WERI-Rb-1 (cell line): Measurements from ENCODE around the gene LARP4B.

Experiments
- DNase-seq: peaks from one replicate; pipeline ENCODE4 v3.0.0-alpha.2; 2020
- H3K27ac ChIP-seq: fragments of 250-450 bp; sonication (Bioruptor Pico); 2 replicates; pipeline ENCODE4 v1.5.1; 2020; ENCODE audit warnings: mild to moderate bottlenecking, moderate library complexity
- H3K27me3 ChIP-seq: fragments of 250-450 bp; sonication (Bioruptor Pico); 2 replicates; pipeline ENCODE4 v1.5.1; 2021; ENCODE audit warnings: mild to moderate bottlenecking, low read depth, moderate library complexity; ENCODE audit not compliant: insufficient read depth, severe bottlenecking
- H3K36me3 ChIP-seq: fragments of 250-450 bp; sonication (Bioruptor Pico); 2 replicates; pipeline ENCODE4 v1.5.1; 2020; ENCODE audit warnings: mild to moderate bottlenecking, moderate library complexity
- H3K4me3 ChIP-seq: 2 replicates; pipeline ENCODE4 v1.5.1; 2011; ENCODE audit warnings: low read depth, mild to moderate bottlenecking, control low read depth, low read length
- H3K9me3 ChIP-seq: fragments of 250-450 bp; sonication (Bioruptor Pico); 2 replicates; pipeline ENCODE4 v1.5.1; 2021; ENCODE audit warnings: mild to moderate bottlenecking, moderate library complexity; ENCODE audit not compliant: severe bottlenecking
- TF ChIP-seq, protein P1 (sequence below): IDR thresholded peaks from 2 replicates; pipeline ENCODE4 v1.5.1; 2011; ENCODE audit warnings: low read depth, mild to moderate bottlenecking, control low read depth, inconsistent platforms, low read length

The LARP4B gene

GRCh38 chr10:869171-869570, 62.3 kb downstream of the LARP4B start:
- TF ChIP-seq, protein P1, sequence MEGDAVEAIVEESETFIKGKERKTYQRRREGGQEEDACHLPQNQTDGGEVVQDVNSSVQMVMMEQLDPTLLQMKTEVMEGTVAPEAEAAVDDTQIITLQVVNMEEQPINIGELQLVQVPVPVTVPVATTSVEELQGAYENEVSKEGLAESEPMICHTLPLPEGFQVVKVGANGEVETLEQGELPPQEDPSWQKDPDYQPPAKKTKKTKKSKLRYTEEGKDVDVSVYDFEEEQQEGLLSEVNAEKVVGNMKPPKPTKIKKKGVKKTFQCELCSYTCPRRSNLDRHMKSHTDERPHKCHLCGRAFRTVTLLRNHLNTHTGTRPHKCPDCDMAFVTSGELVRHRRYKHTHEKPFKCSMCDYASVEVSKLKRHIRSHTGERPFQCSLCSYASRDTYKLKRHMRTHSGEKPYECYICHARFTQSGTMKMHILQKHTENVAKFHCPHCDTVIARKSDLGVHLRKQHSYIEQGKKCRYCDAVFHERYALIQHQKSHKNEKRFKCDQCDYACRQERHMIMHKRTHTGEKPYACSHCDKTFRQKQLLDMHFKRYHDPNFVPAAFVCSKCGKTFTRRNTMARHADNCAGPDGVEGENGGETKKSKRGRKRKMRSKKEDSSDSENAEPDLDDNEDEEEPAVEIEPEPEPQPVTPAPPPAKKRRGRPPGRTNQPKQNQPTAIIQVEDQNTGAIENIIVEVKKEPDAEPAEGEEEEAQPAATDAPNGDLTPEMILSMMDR = no peak
- Histone ChIP-seq H3K4me3 (no peak overlapping the region), H3K9me3 (no peaks in the 10 kb centered on the region), H3K36me3 (no peaks in the 10 kb centered on the region), H3K27ac (no peak overlapping the region), H3K27me3 (no peaks in the 10 kb centered on the region)
- no peak for DNase-seq

DNA sequence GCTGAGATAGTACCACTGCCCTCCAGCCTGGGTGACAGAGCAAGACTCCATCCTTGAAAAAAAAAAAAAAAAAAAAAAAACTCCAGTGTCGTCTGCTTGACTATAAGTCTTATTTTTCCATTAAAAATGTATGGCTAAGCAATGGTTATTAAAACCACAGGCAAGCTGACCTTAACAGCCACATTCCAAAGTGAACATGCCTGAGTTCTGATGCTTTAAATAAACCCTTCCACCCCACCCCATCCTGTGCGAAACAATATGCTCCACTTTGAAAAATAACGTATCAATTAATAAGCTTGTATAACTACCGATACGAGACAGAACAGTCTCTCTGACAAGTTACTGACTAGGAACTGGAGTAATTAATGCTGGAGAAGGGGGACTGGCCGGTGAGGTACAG, 63.7 kb downstream of the LARP4B start:
- no peak for DNase-seq
- H3K9me3 ChIP-seq = no peaks in the 10 kb centered on the region
- TF ChIP-seq, protein P1 = no peak
- H3K27ac ChIP-seq = no peak overlapping the region
- no peaks in the 10 kb centered on the region for H3K27me3 ChIP-seq
- no peaks in the 10 kb centered on the region for H3K36me3 ChIP-seq
- H3K4me3 ChIP-seq = no peak overlapping the region

GRCh38 chr10:866577-866941, 64.9 kb downstream of the LARP4B start:
- no peak overlapping the region for H3K4me3 ChIP-seq
- no peaks in the 10 kb centered on the region for H3K27me3 ChIP-seq
- H3K36me3 ChIP-seq = no peaks in the 10 kb centered on the region
- no peaks in the 10 kb centered on the region for H3K9me3 ChIP-seq
- TF ChIP-seq, protein P1 = no peak
- DNase-seq = no peak
- no peak overlapping the region for H3K27ac ChIP-seq

- no peak for DNase-seq
- H3K27ac ChIP-seq = no peak overlapping the region
- TF ChIP-seq, protein P1 = no peak
- H3K27me3 ChIP-seq = no peaks in the 10 kb centered on the region
- no peaks in the 10 kb centered on the region for H3K9me3 ChIP-seq
- H3K36me3 ChIP-seq = no peaks in the 10 kb centered on the region
- no peak overlapping the region for H3K4me3 ChIP-seq
These were observed 65.5 kb downstream of the LARP4B start for GRCh38 chr10:865924-866576.

DNA sequence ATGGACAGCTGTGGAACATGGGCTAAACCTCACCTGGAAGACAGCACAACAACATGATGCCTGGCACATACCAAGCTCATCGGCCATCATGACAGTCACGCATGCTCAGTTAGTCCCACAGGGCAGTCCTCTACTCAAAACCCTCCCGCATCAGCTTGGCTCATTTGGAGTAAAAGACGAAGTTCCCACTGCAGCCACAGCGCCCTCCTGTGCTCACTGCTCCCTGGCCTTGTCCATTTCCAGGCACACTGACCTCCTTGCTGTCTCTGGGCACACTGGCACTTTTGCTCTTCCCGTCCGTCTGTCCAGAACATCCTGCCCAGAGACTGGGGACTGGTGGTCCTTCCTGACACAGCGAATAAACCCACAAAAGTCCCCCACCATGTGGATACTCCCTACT, 66.2 kb downstream of the LARP4B start:
- no peak overlapping the region for H3K27ac ChIP-seq
- no peak overlapping the region for H3K4me3 ChIP-seq
- H3K36me3 ChIP-seq = no peaks in the 10 kb centered on the region
- DNase-seq = no peak
- H3K27me3 ChIP-seq = no peaks in the 10 kb centered on the region
- no peaks in the 10 kb centered on the region for H3K9me3 ChIP-seq
- TF ChIP-seq, protein P1 = peak; percentile 28; the same call in 1 of the 2 replicates

DNA sequence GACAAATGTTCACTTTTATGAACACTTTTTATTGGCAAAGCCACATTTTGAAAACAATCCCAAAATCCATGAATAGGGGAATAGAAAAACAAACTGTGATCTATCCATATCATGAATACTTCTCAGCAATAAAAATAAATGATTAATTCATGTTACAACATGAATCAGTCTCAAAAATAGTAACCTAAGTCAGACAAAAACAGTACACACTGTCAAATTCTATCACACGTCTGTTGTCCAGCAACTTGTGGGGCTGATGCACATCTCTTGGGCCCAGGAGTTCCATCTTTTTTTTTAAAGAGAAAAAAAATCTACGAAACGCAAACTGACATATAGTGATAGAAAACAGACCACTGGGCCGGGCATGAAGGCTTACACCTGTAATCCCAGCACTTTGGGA, 71.0 kb downstream of the LARP4B start:
- H3K9me3 ChIP-seq = no peaks in the 10 kb centered on the region
- TF ChIP-seq, protein P1 = no peak
- H3K36me3 ChIP-seq = no peaks in the 10 kb centered on the region
- no peak for DNase-seq
- no peak overlapping the region for H3K4me3 ChIP-seq
- H3K27me3 ChIP-seq = no peaks in the 10 kb centered on the region
- no peak overlapping the region for H3K27ac ChIP-seq
